SK-N-SH (cell line): ENCODE data around the gene CCDC27. TPM values are rescaled to one million over a fixed set of nuclear protein-coding genes. Genes with fewer than 3 reads are reported as not detected.

Source experiments
- CTCF ChIA-PET: fragments of 300-600, 350-600 bp; formaldehyde crosslinking; extraction: SDS; loops from one replicate; lab custom pipeline; 2021; lab: Yijun Ruan, JAX
- POLR2A ChIA-PET: fragments of 350-600 bp; sonication (Branson Sonifier 250); formaldehyde crosslinking; extraction: SDS; loops from one replicate; lab custom pipeline; 2020; ENCODE audit warnings: antibody characterized with exemption, inconsistent platforms; lab: Yijun Ruan, JAX
- DNase-seq: peaks from one replicate; pipeline ENCODE4 v3.0.0; 2012
- H2AFZ ChIP-seq: fragments of 200-600 bp; sonication (generic); 2 replicates; pipeline ENCODE4 v1.8.1; 2016; ENCODE audit warnings: antibody characterized with exemption, mild to moderate bottlenecking, low read depth
- H3F3A ChIP-seq: fragments of 200-600 bp; sonication (generic); replicated peaks from 2 replicates; pipeline ENCODE3; 2016; ENCODE audit warnings: antibody characterized with exemption, mild to moderate bottlenecking; ENCODE audit not compliant: insufficient read depth
- H3K27ac ChIP-seq, 2 experiments: fragments of 200-500 bp in 1 of 2; fragments of 200-600 bp in 1 of 2; sonication (Bioruptor generic) in 1 of 2; sonication (generic), shearing (Covaris generic) in 1 of 2; 2 replicates each; pipeline versions ENCODE4 v1.5.1 to v1.6.1; 2014 to 2016; ENCODE audit warnings: low read depth in 2 of 2, inconsistent platforms in 1 of 2, low read length in 1 of 2, mild to moderate bottlenecking in 1 of 2, mixed read lengths in 1 of 2
- H3K27me3 ChIP-seq: fragments of 200-600 bp; sonication (generic), shearing (Covaris generic); 2 replicates; pipeline ENCODE4 v1.6.1; 2016; ENCODE audit warnings: mixed run types; ENCODE audit not compliant: insufficient read depth
- H3K36me3 ChIP-seq, 2 experiments: fragments of 200-500 bp in 1 of 2; fragments of 200-600 bp in 1 of 2; sonication (Bioruptor generic) in 1 of 2; sonication (generic) in 1 of 2; replicated peaks in 1 of 2; 2 replicates each; pipeline versions ENCODE3 to v1.5.1; 2014 to 2016; ENCODE audit warnings: low read length in 1 of 2, mild to moderate bottlenecking in 1 of 2; ENCODE audit not compliant: insufficient read depth in 2 of 2, control insufficient read depth in 1 of 2
- H3K4me1 ChIP-seq, 2 experiments: fragments of 200-500 bp in 1 of 2; fragments of 200-600 bp in 1 of 2; sonication (Bioruptor generic) in 1 of 2; sonication (generic), shearing (Covaris generic) in 1 of 2; 2 replicates each; pipeline versions ENCODE4 v1.5.1 to v1.6.1; 2014 to 2016; ENCODE audit warnings: low read depth in 1 of 2, low read length in 1 of 2, mixed run types in 1 of 2; ENCODE audit not compliant: insufficient read depth in 2 of 2, control insufficient read depth in 1 of 2
- H3K4me2 ChIP-seq: fragments of 200-600 bp; sonication (generic), shearing (Covaris generic); 2 replicates; pipeline ENCODE4 v1.6.1; 2017; ENCODE audit warnings: mixed run types
- H3K4me3 ChIP-seq, 2 experiments: fragments of 200-500 bp in 1 of 2; fragments of 200-600 bp in 1 of 2; sonication (Bioruptor generic) in 1 of 2; sonication (generic), shearing (Covaris generic) in 1 of 2; 2 replicates each; pipeline versions ENCODE4 v1.5.1 to v1.8.1; 2014 to 2016; ENCODE audit warnings: low read depth in 2 of 2, inconsistent platforms in 1 of 2, low read length in 1 of 2, mild to moderate bottlenecking in 1 of 2, mixed read lengths in 1 of 2, moderate library complexity in 1 of 2
- H3K79me2 ChIP-seq: fragments of 200-600 bp; sonication (generic); 2 replicates; pipeline ENCODE4 v1.8.1; 2017; ENCODE audit warnings: mild to moderate bottlenecking; ENCODE audit not compliant: insufficient read depth
- H3K9ac ChIP-seq: fragments of 200-600 bp; sonication (generic); 2 replicates; pipeline ENCODE4 v1.6.1; 2017; ENCODE audit warnings: mixed run types
- H3K9me2 ChIP-seq: fragments of 200-600 bp; sonication (generic); 2 replicates; pipeline ENCODE4 v1.6.1; 2017; ENCODE audit warnings: mixed run types
- H3K9me3 ChIP-seq: fragments of 200-600 bp; sonication (generic); 2 replicates; pipeline ENCODE4 v1.6.1; 2017; ENCODE audit warnings: mixed run types, mild to moderate bottlenecking, moderate library complexity
- H4K20me1 ChIP-seq: fragments of 200-600 bp; sonication (generic); 2 replicates; pipeline ENCODE4 v1.6.1; 2017; ENCODE audit warnings: mild to moderate bottlenecking, mixed run types; ENCODE audit not compliant: insufficient read depth
- CTCF ChIP-seq: fragments of 200-600 bp; sonication (generic); IDR thresholded peaks from 2 replicates; pipeline ENCODE4 v1.6.1; 2017; ENCODE audit warnings: antibody characterized with exemption, mild to moderate bottlenecking, moderate library complexity
- ELF1 ChIP-seq: IDR thresholded peaks from 2 replicates; pipeline ENCODE4 v1.4.0; 2012
- EP300 ChIP-seq, 2 experiments: IDR thresholded peaks; 2 replicates each; pipeline versions ENCODE4 v1.4.0 to v1.6.1; 2012; ENCODE audit warnings: borderline replicate concordance in 1 of 2, low read depth in 1 of 2, low read length in 1 of 2
- FOXJ3 ChIP-seq: sonication (generic); formaldehyde crosslinking; IDR thresholded peaks from 2 replicates; pipeline ENCODE4 v1.5.1; 2020; ENCODE audit warnings: mild to moderate bottlenecking, missing genetic modification reagents
- FOXM1 ChIP-seq: IDR thresholded peaks from 2 replicates; pipeline ENCODE4 v1.4.0; 2012; ENCODE audit warnings: low read depth, mild to moderate bottlenecking
- GABPA ChIP-seq: IDR thresholded peaks from 2 replicates; pipeline ENCODE4 v1.4.0; 2012; ENCODE audit warnings: low read depth, mild to moderate bottlenecking
- GATA2 ChIP-seq: sonication (generic); formaldehyde crosslinking; IDR thresholded peaks from 2 replicates; pipeline ENCODE4 v1.5.0; 2020; ENCODE audit warnings: mild to moderate bottlenecking, missing genetic modification reagents
- IRF3 ChIP-seq: fragments of 150-350 bp; IDR thresholded peaks from 2 replicates; pipeline ENCODE4 v1.6.1; 2016; ENCODE audit warnings: mild to moderate bottlenecking, low read depth, low read length
- MEF2A ChIP-seq: IDR thresholded peaks from 2 replicates; pipeline ENCODE4 v1.4.0; 2012; ENCODE audit warnings: low read depth, borderline replicate concordance
- MXI1 ChIP-seq: IDR thresholded peaks from 2 replicates; pipeline ENCODE4 v1.6.1; 2012; ENCODE audit warnings: mild to moderate bottlenecking, low read depth, low read length, improper control_type of control experiment
- NFIC ChIP-seq: IDR thresholded peaks from 2 replicates; pipeline ENCODE4 v1.4.0; 2012; ENCODE audit warnings: borderline replicate concordance
- NRF1 ChIP-seq: IDR thresholded peaks from 2 replicates; pipeline ENCODE4 v1.6.1; 2012; ENCODE audit warnings: low read depth, mild to moderate bottlenecking, low read length
- PBX3 ChIP-seq: IDR thresholded peaks from 2 replicates; pipeline ENCODE4; 2012
- POLR2AphosphoS5 ChIP-seq: IDR thresholded peaks from 2 replicates; pipeline ENCODE4 v1.6.1; 2012; ENCODE audit warnings: low read depth, low read length
- REST ChIP-seq: IDR thresholded peaks from 2 replicates; pipeline ENCODE4 v1.6.1; 2012; ENCODE audit warnings: mild to moderate bottlenecking, low read depth, low read length, moderate library complexity
- RFX5 ChIP-seq: IDR thresholded peaks from 2 replicates; pipeline ENCODE4 v1.6.1; 2012; ENCODE audit warnings: mild to moderate bottlenecking, improper control_type of control experiment, low read length
- SIN3A ChIP-seq: IDR thresholded peaks from 2 replicates; pipeline ENCODE4 v1.6.1; 2012; ENCODE audit warnings: low read depth, mild to moderate bottlenecking, low read length, moderate library complexity, borderline replicate concordance
- SMC3 ChIP-seq: IDR thresholded peaks from 2 replicates; pipeline ENCODE4 v1.6.1; 2012; ENCODE audit warnings: low read depth, low read length, improper control_type of control experiment
- TCF12 ChIP-seq: IDR thresholded peaks from 2 replicates; pipeline ENCODE4 v1.4.0; 2012
- TEAD4 ChIP-seq: IDR thresholded peaks from 2 replicates; pipeline ENCODE4 v1.4.0; 2012; ENCODE audit warnings: mild to moderate bottlenecking, borderline replicate concordance; ENCODE audit not compliant: insufficient read depth
- USF2 ChIP-seq: fragments of 150-350 bp; IDR thresholded peaks from 2 replicates; pipeline ENCODE4 v1.6.1; 2017; ENCODE audit warnings: antibody characterized with exemption, low read length, low read depth, borderline replicate concordance
- WGBS: methylation state at CpG from one replicate; pipeline ENCODE4 v1.1.6; 2017; ENCODE audit warnings: low lambda C conversion rate; 5-methylcytosine and 5-hydroxymethylcytosine counted together
- polyA plus RNA-seq, 3 experiments: library from polyadenylated mRNA; depleted of rRNA; stranded (reverse); fragments of >200 nt; gene quantifications; 2 replicates each; pipeline ENCODE4 v1.2.3, GENCODE V29; 2012

Gene CCDC27
- polyA plus RNA-seq, 1 of the 3 experiments (the other 2 are of a cell fraction): not detected

DNA sequence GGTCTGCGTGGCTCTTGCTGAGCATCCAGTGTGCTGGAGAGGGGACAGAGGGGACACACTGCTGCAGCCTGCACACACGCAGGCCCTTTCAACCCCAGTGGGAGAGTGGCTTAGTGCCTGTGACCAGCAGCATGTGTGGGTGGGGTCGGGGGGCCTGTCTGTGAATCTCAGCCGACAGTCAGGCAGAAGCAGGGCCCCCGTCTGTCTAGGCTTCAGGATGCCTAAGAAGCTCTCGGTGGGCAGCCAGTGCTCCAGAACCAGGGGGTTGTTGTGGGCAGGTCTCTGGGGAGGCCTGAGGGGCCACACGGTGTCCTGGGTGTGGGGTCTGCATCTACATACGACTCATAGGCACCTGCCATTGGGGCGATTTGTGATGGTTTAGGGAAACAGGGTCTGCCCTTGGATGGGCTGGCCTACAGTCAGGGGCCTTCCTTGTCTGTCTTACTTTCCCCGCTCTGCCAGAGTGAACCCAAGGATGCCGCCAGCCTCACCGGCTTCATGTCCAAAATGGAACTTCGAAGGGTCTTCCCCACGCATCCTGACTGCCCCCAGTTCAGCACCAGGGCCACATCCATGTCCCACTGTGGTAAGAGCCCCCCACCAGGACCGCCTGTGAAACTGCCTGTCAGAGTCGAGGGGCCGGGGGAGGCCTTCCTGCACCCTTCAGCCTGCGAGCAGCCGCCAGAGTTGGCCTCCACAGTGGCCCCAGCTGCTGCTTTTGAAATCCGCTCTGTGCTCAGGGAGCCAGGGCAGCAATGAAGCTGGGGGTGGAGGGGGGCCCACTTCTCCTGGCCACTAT, 1.6 kb downstream of the CCDC27 start (continued):
- no peak for TF ChIP-seq CTCF
- TF ChIP-seq POLR2AphosphoS5: no peak
- TF ChIP-seq USF2: no peak
- TF ChIP-seq IRF3: no peak
- TF ChIP-seq MEF2A: no peak
- TF ChIP-seq, all 33 proteins: peak for 0

GRCh38 chr1:3756394-3756793, 4.1 kb downstream of the CCDC27 start:
- CTCF ChIA-PET: interaction anchor here (0.9 kb wide), 1 partner anchor 18 kb away, joined by 3 read pairs; no protein-coding TSS in a partner anchor
- TF ChIP-seq GABPA (no peak), POLR2AphosphoS5 (no peak), FOXM1 (no peak), SMC3 (no peak), MXI1 (no peak), FOXJ3 (CRISPR knock-in tag) (no peak), PBX3 (no peak), NRF1 (no peak), NFIC (no peak), ELF1 (no peak), TEAD4 (no peak), REST (no peak), MEF2A (no peak), EP300 (IDR thresholded peaks at IDR 0.05; ENCODE audit: borderline replicate concordance in 1 of 2, low read depth in 1 of 2, low read length in 1 of 2) (no peak), RFX5 (no peak), SIN3A (no peak), GATA2 (CRISPR knock-in tag) (no peak), TCF12 (no peak), IRF3 (no peak)

More at GRCh38 chr1:3756394-3756793, 4.1 kb downstream of the CCDC27 start:
- no peak overlapping the region for H3K9ac ChIP-seq
- H3K9me2 ChIP-seq: no peaks in the 10 kb centered on the region
- no peaks in the 10 kb centered on the region for H3K79me2 ChIP-seq
- no peaks in the 10 kb centered on the region for H3F3A ChIP-seq
- H3K4me2 ChIP-seq: no peak overlapping the region
- H3K9me3 ChIP-seq: no peaks in the 10 kb centered on the region
- no peaks in the 10 kb centered on the region for H3K4me1 ChIP-seq
- no peak overlapping the region for H2AFZ ChIP-seq
- H3K27me3 ChIP-seq: no peaks in the 10 kb centered on the region
- POLR2A ChIA-PET: interaction anchor here (0.7 kb wide), 1 partner anchor 493 kb away, joined by 4 read pairs; no protein-coding TSS in a partner anchor
- no peaks in the 10 kb centered on the region for H4K20me1 ChIP-seq
- no peaks in the 10 kb centered on the region for H3K36me3 ChIP-seq
- no peak overlapping the region for H3K4me3 ChIP-seq
- H3K27ac ChIP-seq: no peak overlapping the region
- no peak for DNase-seq
- WGBS: 68% methylated on average over 19 of the region's 21 CpGs
